GM18502 (cell line): Measurements from ENCODE around the gene SPEM2.
"Not testable (repeated sequence)": the region's sequence is repeated elsewhere in the genome, so short reads cannot be mapped to it uniquely, and the experiment has no call there.

Experiments
- ATAC-seq: cut with Tn5 transposase; IDR thresholded peaks from one replicate; pipeline ENCODE4 v1.9.1; 2021; ENCODE audit warnings: mild to moderate bottlenecking; ENCODE audit not compliant: unreplicated experiment, poor library complexity

SPEM2 gene

GRCh38 chr17:7468290-7468689 lies 42.9 kb downstream of the SPEM2 start:
- no peak for ATAC-seq

GRCh38 chr17:7468804-7469389 lies 43.5 kb downstream of the SPEM2 start:
- ATAC-seq = no peak

- ATAC-seq = not testable (repeated sequence)
These were observed 44.4 kb downstream of the SPEM2 start for GRCh38 chr17:7469843-7470242.

GRCh38 chr17:7470457-7470973 lies 45.1 kb downstream of the SPEM2 start:
- ATAC-seq = not testable (repeated sequence)

GRCh38 chr17:7471729-7472128 lies 46.3 kb downstream of the SPEM2 start:
- no peak for ATAC-seq

- ATAC-seq = not testable (repeated sequence)
These were observed 49.4 kb downstream of the SPEM2 start for GRCh38 chr17:7474767-7475166.

- no peak for ATAC-seq
These were observed 50.5 kb downstream of the SPEM2 start for GRCh38 chr17:7475764-7476422.

- no peak for ATAC-seq
These were observed 51.1 kb downstream of the SPEM2 start for GRCh38 chr17:7476494-7476893.

GRCh38 chr17:7476951-7477350 lies 51.5 kb downstream of the SPEM2 start:
- no peak for ATAC-seq
